ENCODE measurements around the gene MOV10L1.
"Not testable (repeated sequence)": the region's sequence is repeated elsewhere in the genome, so short reads cannot be mapped to it uniquely, and the experiment has no call there.

Gene MOV10L1

DNA sequence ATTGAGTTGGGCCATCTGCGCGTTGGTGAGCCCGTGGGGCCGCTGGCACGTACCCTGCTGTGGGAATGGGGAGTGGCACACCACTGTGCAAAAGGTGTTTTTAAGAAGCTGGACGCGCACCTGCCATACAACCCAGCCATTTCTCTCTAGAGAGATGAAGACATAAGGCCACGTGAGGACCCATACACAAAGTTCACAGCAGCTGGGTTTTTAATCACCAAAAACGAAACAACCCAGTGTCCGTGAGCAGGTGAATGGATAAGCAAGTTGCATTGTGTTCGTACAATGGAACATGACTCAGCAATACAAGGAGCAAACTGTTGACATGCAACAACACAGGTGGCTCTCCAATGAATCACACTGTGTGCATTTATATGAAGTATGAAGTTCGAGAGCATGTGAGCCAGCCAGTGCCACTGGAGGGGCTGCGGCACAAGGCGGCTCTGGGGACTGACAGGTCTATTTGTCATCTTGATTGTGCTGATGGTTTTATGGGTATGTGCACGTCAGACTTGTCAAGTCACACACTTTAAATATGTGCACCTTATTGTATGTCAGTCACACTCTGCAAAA, 50.1 kb downstream of the MOV10L1 start:
- DNase-seq: peak; percentile 96 to 98

DNA sequence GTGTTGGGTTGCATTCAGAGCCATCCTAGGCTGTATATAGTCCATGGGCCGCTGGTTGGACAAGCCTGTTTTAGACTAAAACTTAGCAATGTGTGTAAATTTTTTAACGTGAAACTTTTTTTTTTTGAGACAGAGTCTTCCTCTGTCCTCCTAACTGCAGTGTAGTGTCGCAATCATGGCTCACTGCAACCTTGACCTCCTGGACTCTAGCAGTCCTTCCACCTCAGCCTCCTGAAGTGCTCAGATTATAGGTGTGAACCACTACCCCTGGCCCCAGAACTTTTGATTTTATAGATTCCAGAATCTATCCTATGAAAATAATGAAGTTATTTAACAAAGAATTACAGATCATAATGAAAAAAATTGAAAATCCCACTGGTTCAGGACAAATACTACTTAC, 50.8 kb downstream of the MOV10L1 start:
- DNase-seq: no peak

DNA sequence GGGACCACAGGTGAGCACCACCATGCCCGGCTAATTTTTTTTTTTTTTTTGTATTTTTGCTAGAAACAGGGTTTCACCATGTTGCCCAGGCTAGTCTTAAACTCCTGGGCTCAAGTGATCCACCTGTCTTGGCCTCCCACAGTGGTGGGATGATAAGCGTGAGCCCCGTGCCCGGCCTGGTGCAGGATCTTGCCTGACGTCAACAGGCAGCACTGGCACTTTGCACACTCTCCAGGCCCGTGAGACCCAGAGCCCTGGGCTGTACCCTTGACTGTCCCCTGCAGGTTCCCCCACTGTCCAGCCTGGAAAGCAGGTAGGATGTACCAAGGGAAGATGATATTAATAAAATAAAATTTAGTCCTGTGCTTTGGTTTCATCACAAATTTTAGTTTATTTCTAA, 51.7 kb downstream of the MOV10L1 start:
- peak in 1 of 2 experiments; percentile 36 for DNase-seq

DNA sequence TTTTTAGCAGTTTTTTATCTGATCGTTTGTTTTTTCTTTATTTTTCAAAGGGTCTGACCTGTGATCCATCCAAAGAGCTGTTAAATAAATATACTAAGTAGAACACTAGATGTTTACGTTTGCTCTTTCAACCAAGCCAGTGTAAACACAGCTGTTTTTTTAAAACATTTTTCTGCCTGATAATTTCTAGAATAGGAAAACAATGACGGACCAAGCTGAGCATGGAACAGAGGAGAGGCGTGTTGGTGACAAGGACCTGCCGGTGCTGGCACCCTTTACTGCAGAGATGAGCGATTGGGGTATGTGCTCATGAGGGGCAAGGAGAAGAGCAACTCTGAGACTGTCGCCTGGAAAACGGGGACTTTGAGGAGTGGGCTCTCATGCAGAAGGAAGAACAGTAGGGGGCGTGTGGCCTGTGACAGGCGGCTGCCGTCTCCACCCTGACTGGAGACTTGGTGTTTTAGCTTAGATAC, 52.1 kb downstream of the MOV10L1 start:
- DNase-seq: peak in 1 of 2 experiments; percentile 29

DNA sequence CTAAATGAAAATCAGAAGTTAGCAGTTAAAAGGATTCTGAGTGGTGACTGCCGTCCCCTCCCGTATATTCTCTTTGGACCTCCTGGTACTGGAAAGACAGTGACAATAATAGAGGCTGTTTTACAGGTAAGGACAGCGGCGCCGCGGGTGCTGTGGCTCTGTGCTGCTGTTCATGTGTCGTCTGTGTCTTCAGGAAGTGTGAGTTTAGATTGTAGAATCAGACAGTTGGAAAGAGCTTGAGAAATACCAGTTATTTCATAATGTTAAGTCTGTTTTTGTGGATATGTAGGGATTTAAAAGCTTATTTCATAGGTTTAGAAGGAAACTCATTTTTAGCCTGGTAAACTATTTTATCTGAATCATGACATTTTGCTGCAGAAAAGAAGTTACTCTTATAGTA, 53.3 kb downstream of the MOV10L1 start:
- DNase-seq: no peak

DNA sequence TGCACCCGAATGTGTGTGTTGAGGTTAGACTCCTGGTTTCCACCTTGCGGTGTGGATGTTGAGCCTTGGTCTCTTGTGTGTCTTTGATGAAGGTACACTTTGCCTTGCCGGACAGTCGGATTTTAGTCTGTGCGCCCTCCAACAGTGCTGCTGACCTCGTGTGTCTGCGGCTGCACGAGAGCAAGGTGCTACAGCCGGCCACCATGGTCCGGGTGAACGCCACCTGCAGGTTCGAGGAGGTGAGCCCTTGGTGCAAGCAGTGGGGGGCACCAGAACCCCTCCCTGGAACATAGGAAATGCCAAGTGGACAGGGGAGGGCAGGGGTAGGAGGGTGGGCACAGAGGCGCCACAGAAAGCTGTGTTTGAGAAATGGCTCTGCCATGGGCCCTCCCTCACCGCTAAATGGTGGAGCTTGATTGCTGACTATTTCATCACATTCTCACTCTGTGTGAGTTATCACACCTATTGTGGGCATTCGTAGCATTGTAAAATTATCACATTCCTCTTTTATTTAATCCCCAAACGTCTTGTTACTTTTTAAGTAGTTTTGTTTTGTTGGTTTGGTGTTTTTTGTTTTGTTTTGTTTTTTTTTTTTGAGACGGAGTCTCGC, 54.3 kb downstream of the MOV10L1 start:
- DNase-seq: no peak

DNA sequence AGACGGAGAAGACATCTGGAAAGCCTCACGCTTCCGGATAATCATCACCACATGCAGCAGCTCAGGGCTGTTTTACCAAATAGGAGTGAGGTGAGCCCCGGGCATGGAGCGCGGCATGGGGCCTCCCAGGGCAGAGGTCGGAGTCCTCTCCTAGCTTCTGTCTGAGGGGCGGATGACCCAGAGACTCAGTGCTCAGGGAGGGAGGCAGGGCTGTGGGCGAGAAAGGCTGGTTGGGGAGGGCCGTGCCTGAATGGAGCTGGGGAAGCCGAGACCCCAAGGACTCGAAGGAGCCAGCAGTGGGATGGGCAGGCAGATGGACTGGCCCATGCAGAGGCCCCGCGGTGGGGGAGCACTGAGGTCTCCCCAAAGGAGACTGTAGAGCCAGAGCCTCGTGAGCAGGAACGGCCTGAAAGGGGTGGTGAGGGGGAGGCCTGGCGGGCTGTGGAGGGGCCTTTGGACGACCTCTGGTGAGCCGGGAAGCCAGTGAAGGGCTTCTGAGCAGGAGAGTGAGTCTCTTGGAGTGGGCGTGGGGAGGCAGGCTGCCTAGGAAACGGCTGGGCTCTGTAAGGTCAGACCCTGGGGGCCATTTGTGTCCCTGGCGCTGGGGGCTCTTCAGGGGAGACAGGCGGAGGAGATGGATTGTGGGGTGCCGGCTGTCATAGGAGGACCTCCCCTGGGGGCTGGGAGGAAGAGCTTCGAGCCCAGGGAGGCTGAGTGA, 56.1 kb downstream of the MOV10L1 start:
- no peak for DNase-seq

DNA sequence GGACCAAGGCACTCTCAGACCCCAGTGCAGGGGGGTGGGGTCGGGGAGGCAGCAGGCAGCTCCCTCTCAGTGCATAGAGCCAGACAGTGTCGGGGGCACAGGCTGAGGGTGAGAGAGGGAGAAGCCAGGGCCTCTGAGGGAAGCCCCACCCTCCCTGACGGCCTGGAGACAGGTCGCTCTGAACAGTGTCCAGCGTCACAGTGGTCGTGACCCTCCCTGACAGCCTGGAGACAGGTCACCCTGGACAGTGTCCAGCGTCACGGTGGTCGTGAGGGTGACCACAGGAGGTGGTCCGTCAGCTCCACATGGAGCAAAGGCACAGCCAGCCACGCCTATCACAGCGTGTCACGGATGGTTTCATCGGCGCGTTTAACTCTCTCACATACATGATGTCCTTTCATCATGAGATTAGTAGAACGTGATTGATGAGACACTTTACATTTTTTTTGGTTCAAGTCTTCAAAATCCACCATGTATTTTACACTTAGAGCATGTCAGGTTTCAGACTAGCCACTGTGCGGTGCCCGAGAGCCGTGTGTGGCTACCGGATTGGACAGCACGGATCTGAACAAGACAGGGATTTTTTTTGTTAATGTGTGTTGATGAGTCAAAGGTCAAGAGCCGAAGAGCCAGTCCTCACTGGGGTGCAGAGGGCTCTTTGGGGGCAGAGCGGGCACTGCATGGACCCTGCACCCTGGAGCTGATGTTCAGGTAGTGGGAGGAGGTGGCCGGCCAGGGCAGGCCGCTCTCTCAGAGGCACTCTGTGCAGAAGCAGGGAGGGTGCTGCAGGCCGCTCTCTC, 56.8 kb downstream of the MOV10L1 start:
- peak; percentile 61 to 64 for DNase-seq

DNA sequence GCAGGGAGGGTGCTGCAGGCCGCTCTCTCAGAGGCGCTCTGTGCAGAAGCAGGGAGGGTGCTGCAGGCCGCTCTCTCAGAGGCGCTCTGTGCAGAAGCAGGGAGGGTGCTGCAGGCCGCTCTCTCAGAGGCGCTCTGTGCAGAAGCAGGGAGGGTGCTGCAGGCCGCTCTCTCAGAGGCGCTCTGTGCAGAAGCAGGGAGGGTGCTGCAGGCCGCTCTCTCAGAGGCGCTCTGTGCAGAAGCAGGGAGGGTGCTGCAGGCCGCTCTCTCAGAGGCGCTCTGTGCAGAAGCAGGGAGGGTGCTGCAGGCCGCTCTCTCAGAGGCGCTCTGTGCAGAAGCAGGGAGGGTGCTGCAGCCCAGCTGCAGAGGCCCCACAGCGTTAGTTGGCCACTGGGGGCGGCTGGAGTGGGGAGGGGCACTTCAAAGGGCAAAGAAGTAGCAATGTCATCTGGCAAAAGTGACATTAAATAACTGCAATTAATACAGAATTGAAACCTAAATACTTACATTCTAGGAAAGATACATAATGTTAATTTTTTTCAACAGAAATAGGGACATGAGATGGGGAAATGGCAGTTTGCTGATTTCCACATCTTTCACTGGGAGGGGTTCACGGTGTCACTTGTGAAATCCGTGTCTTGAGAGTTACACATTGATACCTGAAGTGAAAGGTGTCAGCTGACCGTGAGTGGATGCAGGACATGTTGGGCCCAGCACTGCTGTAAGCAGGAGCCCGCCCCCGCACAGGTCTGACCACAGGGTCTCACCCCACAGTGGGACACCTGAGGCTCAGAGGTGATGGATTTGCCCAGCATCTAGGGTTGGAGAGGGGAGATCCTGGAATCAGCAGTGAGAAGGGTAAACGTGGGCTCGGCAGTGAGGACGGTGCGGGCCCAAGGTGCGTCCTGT, 57.7 kb downstream of the MOV10L1 start:
- not testable (repeated sequence) for DNase-seq

DNA sequence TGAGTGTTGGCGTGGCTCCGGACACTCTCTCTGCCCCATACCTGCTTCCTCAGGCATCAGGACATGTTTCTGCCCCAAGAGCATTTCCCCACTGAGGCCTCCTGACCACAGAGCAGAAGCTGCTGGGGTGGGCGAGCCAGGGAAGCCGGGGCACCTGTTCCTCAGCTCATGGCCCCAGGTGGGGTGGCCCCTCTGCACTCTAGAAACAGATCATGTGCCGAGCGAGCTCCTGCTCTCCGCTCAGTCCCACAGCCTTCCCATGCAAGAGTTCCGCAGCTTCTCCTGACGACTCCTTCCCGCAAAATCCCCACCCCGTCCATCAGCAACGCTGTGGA, 58.3 kb downstream of the MOV10L1 start:
- no peak for DNase-seq

DNA sequence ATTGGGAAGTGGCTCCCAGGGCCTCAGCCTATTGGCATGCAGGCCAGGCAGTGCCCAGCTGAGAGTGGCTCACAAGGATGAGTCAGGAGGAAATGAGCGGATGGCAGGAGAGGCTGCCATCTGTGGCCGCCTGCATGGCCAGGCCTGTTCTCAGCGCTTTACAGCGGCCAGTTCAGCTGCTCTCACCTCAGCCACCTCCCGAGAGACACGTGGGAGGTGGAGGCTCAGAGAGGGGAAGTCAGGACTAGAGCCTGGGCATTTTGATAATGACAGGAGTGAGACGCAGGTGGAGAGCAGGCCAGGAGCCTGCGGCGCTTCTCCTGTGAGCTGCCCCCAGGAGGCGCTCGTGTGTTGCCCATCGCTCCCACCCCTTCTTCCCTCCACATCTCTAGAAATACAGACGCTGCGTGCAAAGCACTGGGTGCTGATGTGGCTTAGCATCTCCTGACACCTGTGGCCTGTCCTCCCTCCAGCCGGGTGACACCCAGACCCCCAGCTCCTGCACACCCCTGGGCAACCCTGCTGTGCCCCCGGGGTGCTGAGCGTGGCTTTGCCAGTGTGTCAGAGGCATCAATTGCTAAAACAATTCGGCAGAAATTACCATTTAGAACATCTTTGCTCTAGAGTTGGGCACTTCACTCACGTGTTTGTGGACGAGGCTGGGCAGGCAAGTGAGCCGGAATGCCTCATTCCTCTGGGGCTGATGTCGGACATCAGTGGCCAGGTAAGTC, 59.4 kb downstream of the MOV10L1 start:
- DNase-seq: peak; percentile 75 to 82

DNA sequence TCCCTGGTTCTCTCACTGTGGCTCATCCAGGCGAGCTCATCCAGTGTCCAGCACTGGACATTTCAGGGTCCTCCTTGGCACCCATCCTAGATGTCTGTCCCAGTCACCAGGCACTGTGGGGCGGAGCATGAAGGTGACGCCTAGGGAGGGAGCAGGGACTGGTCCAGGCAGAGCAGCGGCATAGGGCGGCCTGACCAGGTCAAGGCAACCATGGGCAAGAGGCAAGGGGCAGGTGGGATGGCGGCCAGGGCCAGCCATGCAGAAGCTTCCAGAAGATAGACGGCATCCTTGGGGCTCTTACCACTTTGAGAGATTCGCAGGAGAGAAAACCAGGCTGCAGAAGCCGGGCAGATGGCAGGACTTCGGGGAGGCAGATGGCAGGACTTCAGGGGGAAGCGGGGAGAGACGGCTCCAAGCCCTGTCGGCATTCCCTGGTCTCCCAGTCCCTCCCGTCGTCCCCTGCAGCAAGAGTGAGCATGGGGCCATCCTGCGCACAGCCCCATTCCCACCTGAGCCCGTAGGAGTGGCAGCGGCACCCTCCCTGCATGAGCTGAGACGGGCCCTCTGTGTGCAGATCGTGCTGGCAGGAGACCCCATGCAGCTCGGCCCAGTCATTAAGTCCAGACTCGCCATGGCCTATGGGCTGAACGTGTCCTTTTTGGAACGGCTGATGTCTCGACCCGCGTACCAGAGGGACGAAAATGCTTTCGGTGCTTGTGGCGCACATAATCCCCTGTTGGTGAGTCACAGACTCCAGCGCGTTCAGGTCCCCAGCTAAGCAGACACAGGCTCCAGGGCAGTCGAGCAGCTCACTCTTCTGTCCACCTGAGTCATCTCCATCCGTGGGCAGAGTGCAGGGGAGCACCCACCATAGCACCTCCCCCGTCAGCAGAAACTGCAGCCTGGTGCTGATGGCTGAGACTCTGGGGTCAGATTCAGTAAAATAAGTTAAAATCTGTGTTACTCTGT, 60.6 kb downstream of the MOV10L1 start:
- DNase-seq: no peak

DNA sequence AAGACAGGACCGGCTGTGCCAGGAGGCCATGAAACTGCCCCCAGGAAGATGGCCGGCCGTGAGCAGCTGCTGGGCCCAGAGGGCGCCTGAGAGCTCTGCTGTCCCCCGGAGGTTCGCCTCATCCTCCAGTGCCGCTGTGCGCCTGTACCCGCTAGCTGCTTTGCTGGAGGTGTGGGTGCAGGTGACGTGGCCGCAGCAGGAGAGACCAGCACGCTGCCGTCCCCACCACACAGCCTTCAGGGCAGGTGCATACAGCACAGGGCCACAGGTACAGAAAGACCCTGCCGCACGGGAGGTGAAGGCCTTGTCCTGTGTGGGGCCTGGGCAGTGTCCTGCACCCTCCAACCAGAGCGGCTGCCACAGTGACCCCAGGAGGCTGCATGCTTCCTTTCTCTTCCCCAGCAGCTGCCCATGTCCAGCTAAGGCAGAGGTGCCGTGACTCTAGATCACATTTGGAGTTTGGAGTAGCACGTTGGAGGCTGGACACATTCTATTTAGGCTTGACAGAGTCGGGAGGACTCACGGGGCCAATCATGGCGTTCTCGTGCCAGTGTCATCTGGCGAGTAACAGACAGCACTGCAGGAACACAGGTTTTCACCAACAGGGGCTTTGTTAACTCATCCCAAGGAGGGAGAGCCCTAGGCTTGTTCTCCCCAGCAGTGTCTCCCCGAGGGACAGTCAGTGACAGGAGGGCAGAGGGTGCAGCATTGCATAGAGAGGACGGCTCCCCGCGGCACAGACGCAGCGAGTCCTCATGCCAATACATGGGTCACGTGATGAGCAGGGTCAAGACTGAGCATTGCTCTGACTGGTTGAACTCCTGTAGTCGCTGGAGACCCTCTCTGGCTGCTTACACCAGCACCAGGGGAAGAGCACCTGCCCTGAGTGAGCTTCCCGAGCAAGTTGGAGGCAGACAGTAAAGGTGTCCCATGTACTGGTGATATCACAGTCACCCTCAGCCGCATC, 62.0 kb downstream of the MOV10L1 start:
- DNase-seq: no peak

DNA sequence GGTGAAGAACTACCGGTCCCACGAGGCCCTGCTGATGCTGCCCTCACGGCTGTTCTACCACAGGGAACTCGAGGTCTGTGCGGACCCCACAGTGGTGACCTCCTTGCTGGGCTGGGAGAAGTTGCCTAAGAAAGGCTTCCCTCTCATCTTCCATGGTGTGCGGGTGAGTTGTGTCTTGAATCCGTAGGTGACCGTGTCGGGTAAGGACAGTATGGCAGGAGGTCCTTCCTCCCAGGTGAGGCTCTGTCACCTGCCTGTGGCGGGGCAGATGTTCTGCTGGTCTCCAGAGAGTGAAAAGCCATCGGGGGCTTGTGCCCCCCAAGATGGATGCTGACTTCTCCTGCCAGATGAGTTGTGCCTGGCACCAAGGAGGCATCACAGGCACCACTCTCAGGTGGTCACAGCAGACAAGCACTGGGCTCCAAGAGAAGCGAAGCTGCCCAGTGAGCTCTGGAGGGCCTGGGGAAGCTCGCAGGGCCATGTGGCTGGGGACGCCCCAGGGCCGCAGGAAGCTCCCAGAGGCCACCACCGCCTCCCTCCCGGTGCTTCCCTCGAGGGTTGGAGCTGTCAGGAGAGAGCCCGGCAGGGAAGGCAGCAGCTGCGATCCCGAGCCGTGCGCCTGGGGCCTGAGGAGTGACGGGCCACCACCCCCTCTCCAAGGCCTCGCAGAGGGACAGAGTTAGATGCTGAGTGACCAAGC, 63.4 kb downstream of the MOV10L1 start:
- DNase-seq: no peak

DNA sequence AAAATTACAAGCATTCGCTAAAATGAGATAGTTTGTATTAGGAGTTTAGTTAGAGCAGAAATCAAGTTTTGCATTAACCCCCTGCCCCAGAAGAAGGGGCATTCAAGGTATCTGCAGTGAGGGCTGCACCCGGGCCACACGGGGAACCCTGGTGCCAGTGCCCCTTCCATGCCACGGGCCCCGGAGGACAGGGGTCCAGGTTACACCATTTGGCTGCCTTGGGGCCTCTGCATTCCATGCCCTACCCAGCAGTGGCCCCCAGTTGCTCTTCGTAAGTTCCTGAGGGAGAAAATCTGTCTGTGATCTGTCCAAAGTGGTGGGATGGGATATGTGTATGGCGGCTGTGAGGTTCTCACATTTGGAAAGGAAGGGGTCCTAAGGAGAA, 63.9 kb downstream of the MOV10L1 start:
- DNase-seq: no peak

DNA sequence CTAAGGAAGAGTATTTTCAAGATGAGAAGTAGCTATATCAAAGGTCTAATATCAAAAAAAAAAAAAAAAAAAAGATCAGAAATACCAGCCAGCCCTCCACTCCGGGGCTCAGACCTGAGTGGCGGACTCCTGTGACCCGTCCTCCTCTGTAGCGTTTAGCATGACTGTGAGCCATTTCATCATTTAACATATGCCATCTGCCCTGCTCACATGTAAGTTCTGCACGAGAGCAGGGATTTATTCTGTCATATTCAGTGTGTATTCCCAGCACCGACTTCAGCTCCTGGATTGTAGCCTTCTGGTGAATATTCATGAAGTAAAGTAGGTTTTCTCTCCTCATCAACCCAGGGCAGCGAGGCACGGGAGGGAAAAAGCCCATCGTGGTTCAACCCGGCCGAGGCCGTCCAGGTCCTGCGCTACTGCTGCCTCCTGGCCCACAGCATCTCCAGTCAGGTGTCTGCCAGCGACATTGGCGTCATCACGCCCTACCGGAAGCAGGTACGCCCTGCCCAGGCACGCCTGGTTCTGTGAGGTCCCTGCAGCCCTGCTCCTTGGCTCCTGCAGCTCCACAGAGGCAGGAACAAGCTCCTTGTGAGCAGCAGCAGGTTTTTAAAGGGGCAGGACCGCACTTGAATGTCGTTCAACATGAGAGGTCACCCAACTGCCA, 68.0 kb downstream of the MOV10L1 start:
- peak in 1 of 2 experiments; percentile 23 for DNase-seq

DNA sequence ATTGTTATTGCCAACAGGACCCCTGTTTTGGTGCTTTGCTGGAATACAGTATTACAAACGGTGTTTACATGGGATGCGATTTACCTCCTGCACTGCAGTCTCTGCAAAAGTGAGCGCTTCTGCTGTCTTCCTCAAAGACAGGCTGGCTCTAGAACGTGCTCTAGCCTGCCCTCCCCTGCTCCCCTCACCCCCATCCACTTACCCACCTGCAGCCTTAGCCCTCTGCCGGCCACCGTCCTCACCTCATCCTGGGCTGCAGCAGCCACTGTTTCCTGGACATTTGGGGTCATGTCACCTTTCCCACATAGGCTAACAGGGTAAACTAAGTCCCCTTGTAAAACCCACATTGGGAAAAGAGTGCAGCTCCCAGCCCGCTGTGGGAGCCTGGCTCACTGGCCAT, 71.1 kb downstream of the MOV10L1 start:
- no peak for DNase-seq
